ENCODE data around the gene UPK1A.

The UPK1A gene

DNA sequence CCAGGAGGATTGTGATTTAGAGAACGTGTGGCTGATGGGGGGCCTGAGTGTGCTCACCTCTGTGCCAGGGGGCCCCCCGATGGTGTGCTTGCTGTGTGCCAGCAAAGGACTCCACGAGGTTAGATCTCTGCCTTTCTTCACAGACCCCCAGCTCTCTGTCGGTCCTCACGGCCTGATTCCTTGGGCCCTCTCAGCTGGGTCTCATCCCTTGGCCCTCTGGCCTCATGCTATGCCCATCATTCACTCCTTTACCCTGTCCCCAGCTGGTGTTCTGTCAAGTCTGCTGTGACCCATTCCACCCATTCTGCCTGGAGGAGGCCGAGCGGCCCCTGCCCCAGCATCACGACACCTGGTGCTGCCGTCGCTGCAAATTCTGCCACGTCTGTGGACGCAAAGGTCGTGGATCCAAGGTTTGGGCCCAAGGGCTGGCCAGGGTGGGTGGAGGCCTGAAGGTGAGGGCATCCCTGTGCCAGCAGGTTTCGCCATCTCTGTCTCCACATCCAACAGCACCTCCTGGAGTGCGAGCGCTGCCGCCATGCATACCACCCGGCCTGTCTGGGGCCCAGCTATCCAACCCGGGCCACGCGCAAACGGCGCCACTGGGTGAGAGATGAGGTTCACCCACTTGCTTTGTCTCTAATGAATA, 59.0 kb downstream of the UPK1A start:
- Histone ChIP-seq H3K27ac (ENCODE audit: low read length) (no peak overlapping the region), H3K79me2 (ENCODE audit: low read length) (peaks cover 10% of the 10 kb centered on the region; the same call in 1 of the 2 replicates), H4K20me1 (ENCODE audit: insufficient read depth, low read length) (peaks cover 4% of the 10 kb centered on the region), H3K4me2 (ENCODE audit: low read length) (no peak overlapping the region), H3K4me3 (ENCODE audit: low read length) (no peak overlapping the region), H3K4me1 (ENCODE audit: low read length) (no peaks in the 10 kb centered on the region), H3K9me3 (ENCODE audit: insufficient read depth, low read length) (no peaks in the 10 kb centered on the region), H2AFZ (ENCODE audit: low read depth, low read length) (no peak overlapping the region), H3K9ac (ENCODE audit: low read length) (no peak overlapping the region), H3K27me3 (ENCODE audit: low read depth, low read length) (no peaks in the 10 kb centered on the region), H3K36me3 (replicated peaks; ENCODE audit: low read depth, low read length) (peaks cover 80% of the 10 kb centered on the region)
- no peak for TF ChIP-seq EZH2phosphoT487 (IDR thresholded peaks at IDR 0.05; ENCODE audit: low read depth)
- TF ChIP-seq, protein P1, sequence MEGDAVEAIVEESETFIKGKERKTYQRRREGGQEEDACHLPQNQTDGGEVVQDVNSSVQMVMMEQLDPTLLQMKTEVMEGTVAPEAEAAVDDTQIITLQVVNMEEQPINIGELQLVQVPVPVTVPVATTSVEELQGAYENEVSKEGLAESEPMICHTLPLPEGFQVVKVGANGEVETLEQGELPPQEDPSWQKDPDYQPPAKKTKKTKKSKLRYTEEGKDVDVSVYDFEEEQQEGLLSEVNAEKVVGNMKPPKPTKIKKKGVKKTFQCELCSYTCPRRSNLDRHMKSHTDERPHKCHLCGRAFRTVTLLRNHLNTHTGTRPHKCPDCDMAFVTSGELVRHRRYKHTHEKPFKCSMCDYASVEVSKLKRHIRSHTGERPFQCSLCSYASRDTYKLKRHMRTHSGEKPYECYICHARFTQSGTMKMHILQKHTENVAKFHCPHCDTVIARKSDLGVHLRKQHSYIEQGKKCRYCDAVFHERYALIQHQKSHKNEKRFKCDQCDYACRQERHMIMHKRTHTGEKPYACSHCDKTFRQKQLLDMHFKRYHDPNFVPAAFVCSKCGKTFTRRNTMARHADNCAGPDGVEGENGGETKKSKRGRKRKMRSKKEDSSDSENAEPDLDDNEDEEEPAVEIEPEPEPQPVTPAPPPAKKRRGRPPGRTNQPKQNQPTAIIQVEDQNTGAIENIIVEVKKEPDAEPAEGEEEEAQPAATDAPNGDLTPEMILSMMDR (IDR thresholded peaks at IDR 0.05; ENCODE audit: low read depth, low read length) = no peak

DNA sequence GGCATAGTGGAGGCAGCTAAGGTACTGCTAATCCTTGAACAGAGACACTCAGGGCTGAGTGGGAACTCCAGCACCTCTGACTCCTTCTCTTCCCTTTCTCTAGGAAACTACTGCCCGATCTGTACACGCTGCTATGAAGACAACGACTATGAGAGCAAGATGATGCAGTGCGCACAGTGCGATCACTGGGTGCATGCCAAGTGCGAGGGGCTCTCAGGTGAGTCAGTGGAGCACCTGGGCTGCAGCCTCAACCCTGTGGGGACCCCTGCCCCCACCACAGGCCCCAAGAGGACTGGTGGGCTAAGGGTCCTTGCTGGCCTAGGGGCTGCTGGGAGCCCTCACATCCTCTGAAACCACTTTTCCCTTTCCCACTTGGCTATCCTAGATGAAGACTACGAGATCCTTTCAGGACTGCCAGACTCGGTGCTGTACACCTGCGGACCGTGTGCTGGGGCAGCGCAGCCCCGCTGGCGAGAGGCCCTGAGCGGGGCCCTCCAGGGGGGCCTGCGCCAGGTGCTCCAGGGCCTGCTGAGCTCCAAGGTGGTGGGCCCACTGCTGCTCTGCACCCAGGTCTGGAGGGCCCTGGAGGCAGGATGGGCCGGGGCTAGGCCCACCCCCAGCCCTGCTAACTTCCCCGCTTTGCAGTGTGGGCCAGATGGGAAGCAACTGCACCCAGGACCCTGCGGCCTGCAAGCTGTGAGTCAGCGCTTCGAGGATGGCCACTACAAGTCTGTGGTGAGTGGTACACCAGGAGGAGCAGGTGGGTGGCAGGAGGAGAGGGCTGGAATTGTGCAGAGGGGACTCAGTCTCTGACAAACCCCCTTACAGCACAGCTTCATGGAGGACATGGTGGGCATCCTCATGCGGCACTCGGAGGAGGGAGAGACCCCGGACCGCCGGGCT, 61.0 kb downstream of the UPK1A start:
- H3K9me3 ChIP-seq (ENCODE audit: insufficient read depth, low read length) = no peaks in the 10 kb centered on the region
- H3K4me1 ChIP-seq (ENCODE audit: low read length) = no peaks in the 10 kb centered on the region
- H4K20me1 ChIP-seq (ENCODE audit: insufficient read depth, low read length) = peaks cover 4% of the 10 kb centered on the region
- no peak overlapping the region for H3K27ac ChIP-seq (ENCODE audit: low read length)
- no peaks in the 10 kb centered on the region for H3K27me3 ChIP-seq (ENCODE audit: low read depth, low read length)
- no peak overlapping the region for H2AFZ ChIP-seq (ENCODE audit: low read depth, low read length)
- H3K79me2 ChIP-seq (ENCODE audit: low read length) = no peaks in the 10 kb centered on the region
- H3K9ac ChIP-seq (ENCODE audit: low read length) = no peak overlapping the region
- H3K36me3 ChIP-seq (replicated peaks; ENCODE audit: low read depth, low read length) = peaks cover 83% of the 10 kb centered on the region
- TF ChIP-seq, protein P1 (IDR thresholded peaks at IDR 0.05; ENCODE audit: low read depth, low read length) = no peak
- TF ChIP-seq EZH2phosphoT487 (IDR thresholded peaks at IDR 0.05; ENCODE audit: low read depth) = no peak
- H3K4me2 ChIP-seq (ENCODE audit: low read length) = no peak overlapping the region
- H3K4me3 ChIP-seq (ENCODE audit: low read length) = no peak overlapping the region
